Posterior cingulate gyrus (tissue), 11 donors: ENCODE measurements around the gene KIF16B.

Source experiments
- DNase-seq, 10 donors: peaks; one replicate each; pipeline versions ENCODE4 v3.0.0 to v3.0.0-alpha.2; 2020 to 2021; ENCODE audit warnings: mixed read lengths in 3 of 10
- intact Hi-C: fragments of 100-400 bp; cut with DNase I; formaldehyde crosslinking; loops from one replicate; pipeline ENCODE4 v1.15.1; 2023

Gene KIF16B

GRCh38 chr20:16411361-16411760, 161.9 kb downstream of the KIF16B start:
- DNase-seq, result no peak
- intact Hi-C loops, result no loop called here

- no peak for DNase-seq
- intact Hi-C loops, result no loop called here
Observed at GRCh38 chr20:16410626-16411025, 162.6 kb downstream of the KIF16B start.

- intact Hi-C loops, result no loop called here
- DNase-seq, result no peak
Observed at GRCh38 chr20:16408981-16409380, 164.3 kb downstream of the KIF16B start.

GRCh38 chr20:16407251-16408067, 165.8 kb downstream of the KIF16B start:
- intact Hi-C loops, result no loop called here
- no peak for DNase-seq

- intact Hi-C loops, result no loop called here
- DNase-seq, result no peak
Observed at GRCh38 chr20:16405254-16405653, 168.0 kb downstream of the KIF16B start.

GRCh38 chr20:16404640-16405039, 168.6 kb downstream of the KIF16B start:
- no peak for DNase-seq
- intact Hi-C loops, result no loop called here

- intact Hi-C loops, result no loop called here
- DNase-seq, result no peak
Observed at GRCh38 chr20:16404171-16404570, 169.1 kb downstream of the KIF16B start.

GRCh38 chr20:16400234-16400633, 173.0 kb downstream of the KIF16B start:
- DNase-seq, result no peak
- intact Hi-C loops, result no loop called here

- intact Hi-C loops, result no loop called here
Observed at GRCh38 chr20:16399801-16400200, 173.4 kb downstream of the KIF16B start.

GRCh38 chr20:16397086-16397485, 176.2 kb downstream of the KIF16B start:
- intact Hi-C loops, result no loop called here
- peak in 9 of 10 donors; percentile 27 to 88 (median 52) for DNase-seq

More at GRCh38 chr20:16399801-16400200, 173.4 kb downstream of the KIF16B start:
- DNase-seq, result no peak

- DNase-seq, result no peak
Observed at GRCh38 chr20:16395366-16395765, 177.9 kb downstream of the KIF16B start.

GRCh38 chr20:16394784-16395183, 178.5 kb downstream of the KIF16B start:
- no peak for DNase-seq
- intact Hi-C loops, result no loop called here

More at GRCh38 chr20:16395366-16395765, 177.9 kb downstream of the KIF16B start:
- intact Hi-C loops, result no loop called here

GRCh38 chr20:16393836-16394235, 179.4 kb downstream of the KIF16B start:
- no peak for DNase-seq
- intact Hi-C loops, result no loop called here

GRCh38 chr20:16393297-16393696, 180.0 kb downstream of the KIF16B start:
- no peak for DNase-seq
- intact Hi-C loops, result no loop called here

GRCh38 chr20:16392346-16392745, 180.9 kb downstream of the KIF16B start:
- intact Hi-C loops, result no loop called here
- no peak for DNase-seq

- DNase-seq, result no peak
- intact Hi-C loops, result no loop called here
Observed at GRCh38 chr20:16390991-16391390, 182.3 kb downstream of the KIF16B start.

GRCh38 chr20:16388731-16389130, 184.5 kb downstream of the KIF16B start:
- intact Hi-C loops, result no loop called here
- DNase-seq, result no peak

- no peak for DNase-seq
- intact Hi-C loops, result no loop called here
Observed at GRCh38 chr20:16387666-16388065, 185.6 kb downstream of the KIF16B start.

- no peak for DNase-seq
- intact Hi-C loops, result no loop called here
Observed at GRCh38 chr20:16385891-16386290, 187.4 kb downstream of the KIF16B start.

- no peak for DNase-seq
Observed at GRCh38 chr20:16385462-16385861, 187.8 kb downstream of the KIF16B start.

GRCh38 chr20:16381444-16381843, 191.8 kb downstream of the KIF16B start:
- intact Hi-C loops, result no loop called here
- no peak for DNase-seq

More at GRCh38 chr20:16385462-16385861, 187.8 kb downstream of the KIF16B start:
- intact Hi-C loops, result no loop called here

- peak in 1 of 10 donors; percentile 85 for DNase-seq
- intact Hi-C loops, result no loop called here
Observed at GRCh38 chr20:16378712-16379370, 194.4 kb downstream of the KIF16B start.
